Measurements from ENCODE around the gene MTARC2. TPM values are rescaled to one million over a fixed set of nuclear protein-coding genes. Genes with fewer than 3 reads are reported as not detected.
A peak's percentile ranks its signal among the peaks of the same experiment; 100 is the strongest.

The MTARC2 gene
- total and polyA plus RNA-seq, 2 donors (not counting 1 experiment from before 2014, with no cell fraction given): 16.3 to 22.6 TPM

DNA sequence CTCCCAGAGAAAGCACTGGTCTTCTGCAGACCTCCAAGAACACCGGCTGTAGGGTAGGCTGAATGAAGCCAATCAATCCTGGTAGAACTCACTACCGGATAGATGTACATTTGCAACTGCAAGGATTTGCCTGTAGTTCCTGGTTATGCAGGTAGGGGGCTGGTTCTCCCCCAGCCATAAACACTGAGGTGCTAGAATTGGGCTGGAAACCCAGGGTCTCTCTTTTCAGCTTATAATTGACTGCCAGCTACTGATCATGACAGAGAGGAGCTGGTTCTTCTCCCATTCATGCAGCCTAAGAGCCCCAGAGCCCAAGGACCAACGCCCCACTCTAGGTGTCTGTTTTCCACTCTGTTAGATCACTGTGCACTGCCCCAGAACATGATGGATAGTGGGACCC, 21.5 kb upstream of the MTARC2 start:
- Histone ChIP-seq H3K27ac (ENCODE audit: low read length in 2 of 2) (no peak overlapping the region), H3K4me3 (ENCODE audit: control extremely low read depth in 1 of 5, extremely low read depth in 1 of 5, insufficient read depth in 1 of 5, low read depth in 2 of 5, low read length in 4 of 5) (no peak overlapping the region), H4K20me1 (ENCODE audit: control insufficient read depth, insufficient read depth, low read length, poor library complexity, severe bottlenecking) (no peaks in the 10 kb centered on the region), H3K79me2 (ENCODE audit: control insufficient read depth, insufficient read depth, low read length) (no peaks in the 10 kb centered on the region), H3K9me3 (ENCODE audit: control extremely low read depth in 1 of 3, control insufficient read depth in 2 of 3, insufficient read depth in 1 of 3, low read length in 2 of 3) (no peaks in the 10 kb centered on the region), H3K4me2 (replicated peaks; ENCODE audit: low read depth, low read length, poor library complexity, severe bottlenecking) (no peak overlapping the region), H3K27me3 (replicated peaks in 1 of 4; ENCODE audit: control extremely low read depth in 1 of 4, control insufficient read depth in 3 of 4, insufficient read depth in 4 of 4, low read length in 3 of 4) (peaks cover 0 to 5% (median 2%) of the 10 kb centered on the region in 4 experiments), H3K9ac (ENCODE audit: low read length) (no peak overlapping the region), H3K4me1 (ENCODE audit: control insufficient read depth in 2 of 2, insufficient read depth in 2 of 2, low read length in 2 of 2) (no peaks in the 10 kb centered on the region), H2AFZ (ENCODE audit: insufficient read depth, low read depth, low read length, poor library complexity, severe bottlenecking) (no peak overlapping the region), H3K36me3 (replicated peaks in 1 of 2; ENCODE audit: control extremely low read depth in 1 of 2, control insufficient read depth in 1 of 2, extremely low read depth in 1 of 2, insufficient read depth in 2 of 2, low read length in 1 of 2) (no peaks in the 10 kb centered on the region)
- Mint-ChIP-seq H3K4me1 (no peaks in the 10 kb centered on the region), H3K4me3 (no peak overlapping the region), H3K27me3 (peaks cover 7% of the 10 kb centered on the region), H3K27ac (no peak overlapping the region), H3K9me3 (ENCODE audit: insufficient read depth) (no peaks in the 10 kb centered on the region)
- intact Hi-C loops (cut with micrococcal nuclease): no loop called here
- POLR2A ChIA-PET: no interaction called here
- ATAC-seq (ENCODE audit: low read depth) (no peak), DNase-seq (no peak)
- 94% methylated on average over 3 of the region's 3 CpGs for WGBS (ENCODE audit: insufficient coverage)
- CTCF ChIA-PET: interaction anchor here (1.1 kb wide), 1 partner anchor 49 kb away, joined by 3 read pairs; no protein-coding TSS in a partner anchor
- TF ChIP-seq EZH2 (IDR thresholded peaks at IDR 0.05; ENCODE audit: borderline replicate concordance, insufficient read depth, low read depth, low read length, poor library complexity, severe bottlenecking): no peak
- TF ChIP-seq, protein P1, sequence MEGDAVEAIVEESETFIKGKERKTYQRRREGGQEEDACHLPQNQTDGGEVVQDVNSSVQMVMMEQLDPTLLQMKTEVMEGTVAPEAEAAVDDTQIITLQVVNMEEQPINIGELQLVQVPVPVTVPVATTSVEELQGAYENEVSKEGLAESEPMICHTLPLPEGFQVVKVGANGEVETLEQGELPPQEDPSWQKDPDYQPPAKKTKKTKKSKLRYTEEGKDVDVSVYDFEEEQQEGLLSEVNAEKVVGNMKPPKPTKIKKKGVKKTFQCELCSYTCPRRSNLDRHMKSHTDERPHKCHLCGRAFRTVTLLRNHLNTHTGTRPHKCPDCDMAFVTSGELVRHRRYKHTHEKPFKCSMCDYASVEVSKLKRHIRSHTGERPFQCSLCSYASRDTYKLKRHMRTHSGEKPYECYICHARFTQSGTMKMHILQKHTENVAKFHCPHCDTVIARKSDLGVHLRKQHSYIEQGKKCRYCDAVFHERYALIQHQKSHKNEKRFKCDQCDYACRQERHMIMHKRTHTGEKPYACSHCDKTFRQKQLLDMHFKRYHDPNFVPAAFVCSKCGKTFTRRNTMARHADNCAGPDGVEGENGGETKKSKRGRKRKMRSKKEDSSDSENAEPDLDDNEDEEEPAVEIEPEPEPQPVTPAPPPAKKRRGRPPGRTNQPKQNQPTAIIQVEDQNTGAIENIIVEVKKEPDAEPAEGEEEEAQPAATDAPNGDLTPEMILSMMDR (IDR thresholded peaks at IDR 0.05): peak; percentile 43

DNA sequence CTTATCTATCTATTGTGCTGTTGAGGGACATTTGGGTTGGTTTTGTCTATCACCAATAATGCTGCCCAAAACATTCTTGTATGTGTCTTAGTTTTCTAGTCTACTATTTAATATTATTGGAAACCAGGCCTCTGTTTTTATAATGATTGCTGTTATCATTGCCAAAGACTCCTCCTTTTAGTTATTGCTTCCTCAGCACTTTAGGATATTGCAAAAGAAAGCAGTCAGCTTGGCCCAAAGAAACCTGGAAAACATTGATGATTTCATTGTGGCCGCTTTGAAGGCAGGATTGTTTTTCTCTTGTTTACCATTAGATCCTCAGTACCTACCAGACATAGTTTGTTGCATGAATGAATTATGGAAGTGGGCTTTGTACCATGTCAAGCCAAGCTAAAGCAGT, 20.6 kb upstream of the MTARC2 start:
- Histone ChIP-seq H3K36me3 (replicated peaks in 1 of 2; ENCODE audit: control extremely low read depth in 1 of 2, control insufficient read depth in 1 of 2, extremely low read depth in 1 of 2, insufficient read depth in 2 of 2, low read length in 1 of 2) (no peaks in the 10 kb centered on the region), H3K27me3 (replicated peaks in 1 of 4; ENCODE audit: control extremely low read depth in 1 of 4, control insufficient read depth in 3 of 4, insufficient read depth in 4 of 4, low read length in 3 of 4) (peaks cover 0 to 5% (median 2%) of the 10 kb centered on the region in 4 experiments), H3K79me2 (ENCODE audit: control insufficient read depth, insufficient read depth, low read length) (no peaks in the 10 kb centered on the region), H3K4me1 (ENCODE audit: control insufficient read depth in 2 of 2, insufficient read depth in 2 of 2, low read length in 2 of 2) (peaks cover 1 to 2% of the 10 kb centered on the region in 2 donors), H3K9me3 (ENCODE audit: control extremely low read depth in 1 of 3, control insufficient read depth in 2 of 3, insufficient read depth in 1 of 3, low read length in 2 of 3) (peaks cover 0 to under 1% (median 0%) of the 10 kb centered on the region in 3 donors), H3K4me3 (ENCODE audit: control extremely low read depth in 1 of 5, extremely low read depth in 1 of 5, insufficient read depth in 1 of 5, low read depth in 2 of 5, low read length in 4 of 5) (no peak overlapping the region), H2AFZ (ENCODE audit: insufficient read depth, low read depth, low read length, poor library complexity, severe bottlenecking) (no peak overlapping the region), H4K20me1 (ENCODE audit: control insufficient read depth, insufficient read depth, low read length, poor library complexity, severe bottlenecking) (no peaks in the 10 kb centered on the region), H3K4me2 (replicated peaks; ENCODE audit: low read depth, low read length, poor library complexity, severe bottlenecking) (no peak overlapping the region), H3K9ac (ENCODE audit: low read length) (no peak overlapping the region), H3K27ac (ENCODE audit: low read length in 2 of 2) (no peak overlapping the region)
- Mint-ChIP-seq H3K9me3 (ENCODE audit: insufficient read depth) (no peaks in the 10 kb centered on the region), H3K27me3 (peaks cover 7% of the 10 kb centered on the region), H3K4me1 (peaks cover 6% of the 10 kb centered on the region), H3K4me3 (no peak overlapping the region), H3K27ac (no peak overlapping the region)
- whole genome bisulfite sequencing (ENCODE audit: insufficient coverage): no CpG with 5 or more reads among the region's 1 CpG
- ChIA-PET CTCF (interaction anchor here (1.6 kb wide), 1 partner anchor 46 kb away, joined by 3 read pairs; no protein-coding TSS in a partner anchor), POLR2A (no interaction called here)
- DNase-seq (no peak), ATAC-seq (ENCODE audit: low read depth) (no peak)
- no peak for TF ChIP-seq EZH2 (IDR thresholded peaks at IDR 0.05; ENCODE audit: borderline replicate concordance, insufficient read depth, low read depth, low read length, poor library complexity, severe bottlenecking)
- TF ChIP-seq, protein P1 (IDR thresholded peaks at IDR 0.05): no peak
- intact Hi-C loops (cut with micrococcal nuclease): no loop called here

All from B cell (primary cell).